Nephron progenitor cell (in vitro differentiated cells): ENCODE results near the gene YBX2.
A peak's percentile ranks its signal among the peaks of the same experiment; 100 is the strongest.

Experiments used
- DNase-seq: peaks from one replicate; pipeline ENCODE4 v3.0.0; 2021
- H3K27ac Mint-ChIP-seq: 2 replicates; pipeline ENCODE4 v1.8.0; 2021; ENCODE audit warnings: mild to moderate bottlenecking, moderate library complexity, mixed read lengths
- H3K27me3 Mint-ChIP-seq: 2 replicates; pipeline ENCODE4 v1.8.0; 2021; ENCODE audit warnings: mild to moderate bottlenecking, low read depth, mixed read lengths; ENCODE audit not compliant: poor library complexity
- H3K36me3 Mint-ChIP-seq: 2 replicates; pipeline ENCODE4 v1.8.0; 2021; ENCODE audit warnings: low read depth, mixed read lengths
- H3K4me1 Mint-ChIP-seq: 2 replicates; pipeline ENCODE4 v1.8.0; 2021; ENCODE audit warnings: mixed read lengths
- H3K4me3 Mint-ChIP-seq: 2 replicates; pipeline ENCODE4 v1.8.0; 2021; ENCODE audit warnings: mild to moderate bottlenecking, moderate library complexity, mixed read lengths
- H3K9me3 Mint-ChIP-seq: 2 replicates; pipeline ENCODE4 v1.8.0; 2021; ENCODE audit warnings: mild to moderate bottlenecking, moderate library complexity, mixed read lengths
- CTCF ChIP-seq: fragments of 200-600 bp; sonication (generic); IDR thresholded peaks from 2 replicates; pipeline ENCODE4 v1.5.0; 2021; ENCODE audit warnings: antibody characterized with exemption

Gene YBX2

GRCh38 chr17:7281953-7282751 is 12.3 kb downstream of the YBX2 start:
- peaks cover 25% of the 10 kb centered on the region for H3K27me3 Mint-ChIP-seq
- H3K36me3 Mint-ChIP-seq = peaks cover 9% of the 10 kb centered on the region
- peak; percentile 63 for DNase-seq
- peaks cover 45% of the 10 kb centered on the region for H3K4me1 Mint-ChIP-seq
- peak overlapping the region; percentile 84 for H3K4me3 Mint-ChIP-seq
- H3K27ac Mint-ChIP-seq = no peak overlapping the region
- H3K9me3 Mint-ChIP-seq = no peaks in the 10 kb centered on the region
- no peak for TF ChIP-seq CTCF

GRCh38 chr17:7281074-7281952 is 13.1 kb downstream of the YBX2 start, which contains the start of gene SLC2A4:
Gene SLC2A4, plus strand, starts transcription at chr17:7281718. Its CDS starts 217 bp downstream, at chr17:7281935.
- H3K4me3 Mint-ChIP-seq = peak within 1 kb of the TSS; percentile 84
- no peak for TF ChIP-seq CTCF
- peaks cover 37% of the 10 kb centered on the region for H3K4me1 Mint-ChIP-seq
- H3K36me3 Mint-ChIP-seq = peaks cover 7% of the 10 kb centered on the region
- H3K27me3 Mint-ChIP-seq = peaks cover 26% of the 10 kb centered on the region
- no peaks in the 10 kb centered on the region for H3K9me3 Mint-ChIP-seq
- peak; percentile 99 for DNase-seq
- H3K27ac Mint-ChIP-seq = no peak within 1 kb of the TSS

- peaks cover 31% of the 10 kb centered on the region for H3K4me1 Mint-ChIP-seq
- no peaks in the 10 kb centered on the region for H3K9me3 Mint-ChIP-seq
- H3K27ac Mint-ChIP-seq = no peak overlapping the region
- peak; percentile 77 for TF ChIP-seq CTCF
- DNase-seq = peak; percentile 86
- H3K4me3 Mint-ChIP-seq = peak overlapping the region; percentile 84
- peaks cover under 1% of the 10 kb centered on the region for H3K36me3 Mint-ChIP-seq
- H3K27me3 Mint-ChIP-seq = peaks cover 28% of the 10 kb centered on the region
These were observed 13.8 kb downstream of the YBX2 start for GRCh38 chr17:7280519-7281073.

- H3K4me3 Mint-ChIP-seq = no peak overlapping the region
- TF ChIP-seq CTCF = no peak
- no peak overlapping the region for H3K27ac Mint-ChIP-seq
- peaks cover 31% of the 10 kb centered on the region for H3K4me1 Mint-ChIP-seq
- H3K27me3 Mint-ChIP-seq = peaks cover 31% of the 10 kb centered on the region
- no peaks in the 10 kb centered on the region for H3K36me3 Mint-ChIP-seq
- DNase-seq = no peak
- no peaks in the 10 kb centered on the region for H3K9me3 Mint-ChIP-seq
These were observed 15.0 kb downstream of the YBX2 start for GRCh38 chr17:7279448-7279847.

- H3K36me3 Mint-ChIP-seq = no peaks in the 10 kb centered on the region
- H3K4me3 Mint-ChIP-seq = no peak overlapping the region
- peaks cover 67% of the 10 kb centered on the region for H3K27me3 Mint-ChIP-seq
- no peaks in the 10 kb centered on the region for H3K9me3 Mint-ChIP-seq
- no peak overlapping the region for H3K27ac Mint-ChIP-seq
- DNase-seq = no peak
- H3K4me1 Mint-ChIP-seq = peaks cover 41% of the 10 kb centered on the region
- no peak for TF ChIP-seq CTCF
These were observed 27.7 kb downstream of the YBX2 start for GRCh38 chr17:7266784-7267183.
